Spleen (tissue), 11 donors: ENCODE data around the gene TMEM181. TPM values are rescaled to one million over a fixed set of nuclear protein-coding genes. Genes with fewer than 3 reads are reported as not detected.
"Not testable (repeated sequence)": the region's sequence is repeated elsewhere in the genome, so short reads cannot be mapped to it uniquely, and the experiment has no call there.

Experiments used
- DNase-seq: peaks from one replicate; pipeline ENCODE4 v3.0.0-alpha.2; 2020
- H3K27ac ChIP-seq, 8 donors: fragments of 200-600 bp; sonication (generic) in 7 of 8; 1 replicate in 4 of 8; 2 replicates in 4 of 8; pipeline versions ENCODE4 v1.5.0 to v1.8.0; 2016 to 2021; ENCODE audit warnings: inconsistent platforms in 4 of 8, mild to moderate bottlenecking in 4 of 8, moderate library complexity in 1 of 8
- H3K27me3 ChIP-seq, 7 donors: fragments of 200-600 bp; sonication (generic) in 6 of 7; replicated peaks in 1 of 7; 1 replicate in 4 of 7; 2 replicates in 3 of 7; pipeline versions ENCODE4 v1.5.0 to v1.8.0; 2016 to 2021; ENCODE audit warnings: inconsistent platforms in 3 of 7, mild to moderate bottlenecking in 1 of 7
- H3K36me3 ChIP-seq, 6 donors: fragments of 200-600 bp; sonication (generic) in 5 of 6; 1 replicate in 4 of 6; 2 replicates in 2 of 6; pipeline versions ENCODE4 v1.5.0 to v1.8.0; 2016 to 2021; ENCODE audit warnings: inconsistent platforms in 2 of 6
- H3K4me1 ChIP-seq, 6 donors: fragments of 200-600 bp; sonication (generic) in 5 of 6; 1 replicate in 3 of 6; 2 replicates in 3 of 6; pipeline versions ENCODE4 v1.5.0 to v1.8.0; 2016 to 2021; ENCODE audit warnings: inconsistent platforms in 3 of 6
- H3K4me3 ChIP-seq, 8 donors: fragments of 200-600 bp; sonication (generic) in 7 of 8; 1 replicate in 4 of 8; 2 replicates in 4 of 8; pipeline versions ENCODE4 v1.5.0 to v1.8.0; 2016 to 2021; ENCODE audit warnings: inconsistent platforms in 4 of 8, mild to moderate bottlenecking in 4 of 8, moderate library complexity in 2 of 8
- H3K9me3 ChIP-seq, 8 donors: fragments of 200-600 bp; sonication (generic) in 7 of 8; 1 replicate in 4 of 8; 2 replicates in 4 of 8; pipeline versions ENCODE4 v1.5.0 to v1.8.0; 2016 to 2021; ENCODE audit warnings: inconsistent platforms in 4 of 8
- POLR2A ChIP-seq, 3 donors: fragments of 450-650 bp; IDR thresholded peaks; one replicate each; pipeline ENCODE4 v1.5.1; 2017; ENCODE audit warnings: antibody characterized with exemption in 3 of 3, mild to moderate bottlenecking in 1 of 3
- POLR2AphosphoS5 ChIP-seq, 3 donors: sonication (generic); formaldehyde crosslinking; IDR thresholded peaks; one replicate each; pipeline ENCODE4 v1.5.1; 2017; ENCODE audit warnings: antibody characterized with exemption in 3 of 3
- WGBS, 5 donors: extraction: QIAGEN DNeasy Blood & Tissue Kit in 3 of 5; methylation state at CpG; one replicate each; pipeline versions ENCODE4 v1.1.5 to v1.1.7; 2013 to 2018; 5-methylcytosine and 5-hydroxymethylcytosine counted together
- intact Hi-C: fragments of 100-400 bp; cut with DNase I; formaldehyde crosslinking; loops from one replicate; pipeline ENCODE4 v1.15.0; 2023; ENCODE audit warnings: low total_unique reads
- polyA plus RNA-seq, 3 donors: library from polyadenylated mRNA; stranded (reverse); fragments of 200-250 nt; gene quantifications; one replicate each; pipeline ENCODE4 v1.2.1, GENCODE V29; 2013
- total RNA-seq, 7 donors: library from RNA; depleted of rRNA in 3 of 7; stranded (reverse); fragments of >200 nt in 3 of 7; fragmentation: NEBNext Ultra II Directional in 4 of 7; extraction: Animal tissue kit (Norgen Biotek cat#: 25700) in 4 of 7; gene quantifications; one replicate each; pipeline versions ENCODE4 v1.1.0 to v1.2.1, GENCODE V29; 2016 to 2021
- TF ChIP-seq, protein P1 (sequence below), 11 experiments: fragments of 200-600 bp in 7 of 11; fragments of 450-650 bp in 4 of 11; sonication (generic) in 4 of 11; IDR thresholded peaks in 8 of 11; conservative IDR thresholded peaks in 3 of 11; 1 replicate in 7 of 11; 2 replicates in 4 of 11; pipeline versions ENCODE4 v1.4.0 to v1.8.0; 2016 to 2021; ENCODE audit warnings: antibody characterized with exemption in 11 of 11, inconsistent platforms in 4 of 11, mild to moderate bottlenecking in 1 of 11
- donor health status: healthy with polysubstance abuse.
- donor health status: DM: no; HTN: no; CAD: no; lungs with moderate emphysema.
- donor health status: DM: no; HTN: no; CAD: no.
- donor health status: Bipolar disorder and iron deficiency.
- donor health status: healthy.
- donor health status: DM: no; HTN: no; CAD: no.
- donor health status: DM: yes; HTN: yes; CAD: no.

The TMEM181 gene
- total and polyA plus RNA-seq, 10 donors = 7.0 to 39.4 (median 23.6) TPM

DNA sequence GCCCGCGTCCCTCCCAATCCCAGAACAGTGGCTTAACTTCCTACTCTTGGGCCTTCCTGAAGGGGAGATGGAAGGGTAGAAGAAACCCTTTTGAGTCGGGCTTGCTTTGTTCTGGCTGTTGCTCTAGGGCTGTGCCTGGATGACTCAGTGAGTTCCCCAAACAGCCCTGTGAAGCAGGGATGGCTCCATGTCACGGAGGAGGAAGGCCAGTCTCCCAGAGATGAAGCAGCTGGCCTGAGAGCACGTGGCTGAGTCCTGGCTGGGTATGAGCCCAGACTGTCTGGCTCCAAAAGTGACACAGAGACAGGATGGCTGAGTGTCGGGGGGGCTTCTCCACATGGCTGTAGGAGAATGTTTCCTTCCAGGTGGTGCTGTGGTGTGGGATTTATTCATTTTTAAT is 94.6 kb downstream of the TMEM181 start:
- no peaks in the 10 kb centered on the region for H3K9me3 ChIP-seq
- H3K27ac ChIP-seq = peak overlapping the region; percentile 76 to 95 (median 89)
- H3K4me3 ChIP-seq = peak overlapping the region in 1 of 8 donors; percentile 55
- 62 to 75% (median 69%) methylated on average over 6 of the region's 6 CpGs for WGBS, 5 donors
- DNase-seq = peak; percentile 84
- no peaks in the 10 kb centered on the region for H3K27me3 ChIP-seq
- TF ChIP-seq POLR2AphosphoS5 (IDR thresholded peaks at IDR 0.05) (peak; percentile 17 to 77 (median 68)), POLR2A (IDR thresholded peaks at IDR 0.05) (no peak)
- TF ChIP-seq, protein P1, sequence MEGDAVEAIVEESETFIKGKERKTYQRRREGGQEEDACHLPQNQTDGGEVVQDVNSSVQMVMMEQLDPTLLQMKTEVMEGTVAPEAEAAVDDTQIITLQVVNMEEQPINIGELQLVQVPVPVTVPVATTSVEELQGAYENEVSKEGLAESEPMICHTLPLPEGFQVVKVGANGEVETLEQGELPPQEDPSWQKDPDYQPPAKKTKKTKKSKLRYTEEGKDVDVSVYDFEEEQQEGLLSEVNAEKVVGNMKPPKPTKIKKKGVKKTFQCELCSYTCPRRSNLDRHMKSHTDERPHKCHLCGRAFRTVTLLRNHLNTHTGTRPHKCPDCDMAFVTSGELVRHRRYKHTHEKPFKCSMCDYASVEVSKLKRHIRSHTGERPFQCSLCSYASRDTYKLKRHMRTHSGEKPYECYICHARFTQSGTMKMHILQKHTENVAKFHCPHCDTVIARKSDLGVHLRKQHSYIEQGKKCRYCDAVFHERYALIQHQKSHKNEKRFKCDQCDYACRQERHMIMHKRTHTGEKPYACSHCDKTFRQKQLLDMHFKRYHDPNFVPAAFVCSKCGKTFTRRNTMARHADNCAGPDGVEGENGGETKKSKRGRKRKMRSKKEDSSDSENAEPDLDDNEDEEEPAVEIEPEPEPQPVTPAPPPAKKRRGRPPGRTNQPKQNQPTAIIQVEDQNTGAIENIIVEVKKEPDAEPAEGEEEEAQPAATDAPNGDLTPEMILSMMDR (IDR thresholded peaks at IDR 0.05 in 8 of 11, conservative IDR thresholded peaks at IDR 0.05 in 3 of 11) = no peak
- H3K36me3 ChIP-seq = peaks cover 0 to 24% (median 0%) of the 10 kb centered on the region in 6 donors
- H3K4me1 ChIP-seq = peaks cover 18 to 82% (median 63%) of the 10 kb centered on the region in 6 donors
- intact Hi-C loops = no loop called here

DNA sequence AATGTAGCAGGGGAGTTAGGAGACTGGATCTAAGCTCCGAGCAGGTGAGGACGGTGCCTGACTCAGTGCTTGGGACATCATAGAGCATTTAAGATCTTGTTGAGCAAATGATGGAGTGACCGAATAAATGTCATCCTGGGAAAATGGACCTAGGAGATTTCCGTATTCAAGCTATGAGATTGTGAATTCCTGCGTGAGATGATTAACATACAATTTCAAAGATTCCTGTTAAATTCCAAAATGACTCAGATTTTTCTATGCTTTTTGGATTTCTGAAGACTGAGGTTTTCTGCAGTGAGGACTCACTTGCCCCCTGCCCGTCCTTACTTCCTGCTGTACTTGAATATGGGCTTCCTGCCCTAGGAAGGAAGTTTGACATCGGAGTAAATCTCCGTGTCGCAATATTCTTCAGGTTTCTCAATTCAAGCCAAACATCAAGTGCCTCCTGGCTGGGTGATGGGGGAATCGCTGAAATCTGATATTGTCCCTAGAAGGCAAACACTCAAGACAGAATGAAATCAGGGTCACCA is 95.1 kb downstream of the TMEM181 start:
- H3K36me3 ChIP-seq = peaks cover 0 to 24% (median 0%) of the 10 kb centered on the region in 6 donors
- WGBS, 5 donors = 43 to 52% (median 48%) methylated on average over 10 of the region's 10 CpGs
- no peaks in the 10 kb centered on the region for H3K27me3 ChIP-seq
- H3K9me3 ChIP-seq = no peaks in the 10 kb centered on the region
- DNase-seq = no peak
- peak overlapping the region in 1 of 8 donors; percentile 55 for H3K4me3 ChIP-seq
- H3K27ac ChIP-seq = peak overlapping the region; percentile 76 to 95 (median 89)
- intact Hi-C loops = no loop called here
- peaks cover 16 to 82% (median 62%) of the 10 kb centered on the region in 6 donors for H3K4me1 ChIP-seq
- TF ChIP-seq POLR2AphosphoS5 (IDR thresholded peaks at IDR 0.05) = peak in 1 of 3 donors; percentile 72
- TF ChIP-seq POLR2A (IDR thresholded peaks at IDR 0.05) = no peak
- TF ChIP-seq, protein P1 (IDR thresholded peaks at IDR 0.05 in 8 of 11, conservative IDR thresholded peaks at IDR 0.05 in 3 of 11) = peak in 5 of 11 experiments; percentile 8 to 29 (median 19)

GRCh38 chr6:158655569-158656450 is 95.9 kb downstream of the TMEM181 start:
- H3K4me1 ChIP-seq = peaks cover 16 to 82% (median 63%) of the 10 kb centered on the region in 6 donors
- no peak for DNase-seq
- H3K27me3 ChIP-seq = no peaks in the 10 kb centered on the region
- H3K9me3 ChIP-seq = no peaks in the 10 kb centered on the region
- TF ChIP-seq POLR2AphosphoS5 (IDR thresholded peaks at IDR 0.05) = peak in 2 of 3 donors; percentile 12 to 50
- TF ChIP-seq, protein P1 (IDR thresholded peaks at IDR 0.05 in 8 of 11, conservative IDR thresholded peaks at IDR 0.05 in 3 of 11) = no peak
- WGBS, 5 donors = 78 to 85% (median 82%) methylated on average over 22 of the region's 22 CpGs
- H3K4me3 ChIP-seq = peak overlapping the region in 1 of 8 donors; percentile 55
- H3K36me3 ChIP-seq = peaks cover 0 to 27% (median 0%) of the 10 kb centered on the region in 6 donors
- intact Hi-C loops = no loop called here
- H3K27ac ChIP-seq = peak overlapping the region in 7 of 8 donors; percentile 86 to 95 (median 90)

DNA sequence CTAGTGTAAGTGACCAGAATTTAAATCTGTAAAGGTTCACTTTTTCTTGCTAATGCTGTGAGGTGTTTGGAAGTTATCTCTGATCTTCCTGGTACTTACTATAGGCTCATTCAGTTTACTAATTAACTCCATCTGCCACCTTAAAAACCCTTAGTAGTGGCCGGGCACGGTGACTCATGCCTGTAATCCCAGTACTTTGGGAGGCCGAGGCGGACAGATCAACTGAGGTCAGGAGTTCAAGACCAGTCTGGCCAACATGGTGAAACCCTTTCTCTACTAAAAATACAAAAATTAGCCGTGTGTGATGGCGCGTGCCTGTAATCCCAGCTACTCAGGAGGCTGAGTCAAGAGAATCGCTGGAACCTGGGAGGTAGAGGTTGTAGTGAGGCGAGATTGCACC is 97.1 kb downstream of the TMEM181 start:
- Histone ChIP-seq H3K4me1 (peaks cover 16 to 82% (median 60%) of the 10 kb centered on the region in 6 donors), H3K27ac (peak overlapping the region in 2 of 8 donors; percentile 94 to 95), H3K36me3 (peaks cover 0 to 39% (median 0%) of the 10 kb centered on the region in 6 donors)
- intact Hi-C loops, DNase-seq, H3K27me3 ChIP-seq, H3K9me3 ChIP-seq, H3K4me3 ChIP-seq: not testable (repeated sequence)
- 78 to 96% (median 91%) methylated on average over 9 of the region's 9 CpGs for WGBS, 5 donors
